Measurements from ENCODE around the gene MXRA8.

- no peak for TF ChIP-seq CTCF (IDR thresholded peaks at IDR 0.05)
- TF ChIP-seq POLR2A (IDR thresholded peaks at IDR 0.05): no peak
Observed at GRCh38 chr1:1344655-1345361, 13.5 kb downstream of the MXRA8 start.
